IPS-20b (cell line): ENCODE results near the gene GPR176.
A peak's percentile ranks its signal among the peaks of the same experiment; 100 is the strongest.

Experiments used
- H3K27ac ChIP-seq: one replicate; pipeline ENCODE4 v1.5.1; 2013; ENCODE audit warnings: low read length
- H3K27me3 ChIP-seq: 2 replicates; pipeline ENCODE4 v1.6.1; 2013; ENCODE audit warnings: mild to moderate bottlenecking, low read length, inconsistent platforms; ENCODE audit not compliant: insufficient read depth
- H3K36me3 ChIP-seq: 2 replicates; pipeline ENCODE4 v1.6.1; 2013; ENCODE audit warnings: low read depth, mild to moderate bottlenecking, inconsistent platforms, low read length, moderate library complexity; ENCODE audit not compliant: insufficient read depth
- H3K4me1 ChIP-seq: 2 replicates; pipeline ENCODE4 v1.6.1; 2013; ENCODE audit warnings: mild to moderate bottlenecking, control low read depth, inconsistent platforms, low read length, moderate library complexity; ENCODE audit not compliant: insufficient read depth
- H3K4me3 ChIP-seq: 2 replicates; pipeline ENCODE4 v1.5.1; 2013; ENCODE audit warnings: mild to moderate bottlenecking, low read length, inconsistent platforms
- H3K9ac ChIP-seq: 2 replicates; pipeline ENCODE4 v1.6.1; 2013; ENCODE audit warnings: low read depth, mild to moderate bottlenecking, inconsistent platforms, low read length, moderate library complexity
- H3K9me3 ChIP-seq: 2 replicates; pipeline ENCODE4 v1.6.1; 2013; ENCODE audit warnings: mild to moderate bottlenecking, low read depth, low read length, inconsistent platforms; ENCODE audit not compliant: insufficient read depth

GPR176 gene

DNA sequence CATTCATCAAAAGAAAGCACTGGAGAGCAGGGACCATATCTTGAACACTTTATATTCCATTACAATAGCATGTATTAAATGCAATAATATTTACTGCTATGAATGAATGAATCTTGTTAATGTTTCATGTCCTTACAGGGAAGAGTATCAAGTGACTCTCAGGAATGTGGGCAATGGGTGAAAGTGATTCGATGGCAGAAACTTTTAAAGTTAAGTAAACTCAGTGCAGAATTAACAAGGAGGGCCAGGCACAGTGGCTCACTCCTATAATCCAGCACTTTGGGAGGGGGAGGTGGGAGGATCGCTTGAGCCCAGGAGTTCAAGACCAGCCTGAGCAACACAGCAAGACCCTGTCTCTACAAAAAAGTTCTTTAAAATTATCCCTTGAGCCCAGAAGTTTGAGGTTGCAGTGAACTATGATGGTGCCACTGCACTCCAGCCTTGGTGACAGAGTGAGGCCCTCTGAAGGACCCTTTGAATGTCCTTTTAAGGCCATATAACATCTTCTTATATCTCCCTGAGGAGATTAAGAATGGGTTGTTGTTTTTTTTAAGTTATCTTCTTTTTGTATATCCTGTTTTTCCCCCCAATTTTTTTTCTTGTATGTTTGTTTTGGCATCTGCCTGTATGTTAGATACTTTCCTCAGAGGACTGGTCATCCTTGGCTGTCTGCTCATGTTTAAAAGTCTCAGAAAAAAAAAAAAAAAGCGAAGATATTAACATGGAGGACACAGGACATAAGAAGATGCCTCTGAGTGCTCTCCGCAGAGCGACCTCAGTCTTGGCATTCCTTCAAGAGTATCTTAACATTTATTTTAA is 127.8 kb downstream of the GPR176 start:
- no peaks in the 10 kb centered on the region for H3K9me3 ChIP-seq
- no peak overlapping the region for H3K27ac ChIP-seq
- H3K4me1 ChIP-seq, result peaks cover 30% of the 10 kb centered on the region
- H3K36me3 ChIP-seq, result no peaks in the 10 kb centered on the region
- H3K4me3 ChIP-seq, result no peak overlapping the region
- no peaks in the 10 kb centered on the region for H3K27me3 ChIP-seq
- H3K9ac ChIP-seq, result no peak overlapping the region

DNA sequence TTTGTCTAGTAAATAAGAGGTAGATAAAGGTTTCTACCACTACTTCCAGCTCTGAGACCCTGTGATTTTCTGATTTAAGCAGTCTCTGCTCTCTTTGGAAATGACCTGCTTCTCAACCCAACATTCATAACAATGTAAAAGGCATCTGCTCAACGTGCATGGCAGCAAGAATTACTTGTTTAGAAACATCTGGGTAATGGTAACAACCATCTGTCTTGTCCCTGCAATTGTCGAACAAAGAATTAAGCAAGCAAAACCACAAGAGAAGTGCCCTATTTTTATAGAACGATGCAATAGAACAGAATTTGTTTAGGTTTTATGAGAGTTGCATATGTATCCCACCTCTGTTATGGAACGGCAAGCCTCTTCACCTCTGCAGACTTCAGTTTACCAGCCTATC is 130.3 kb downstream of the GPR176 start:
- H3K9ac ChIP-seq, result no peak overlapping the region
- H3K4me3 ChIP-seq, result no peak overlapping the region
- no peak overlapping the region for H3K27ac ChIP-seq
- H3K9me3 ChIP-seq, result no peaks in the 10 kb centered on the region
- peaks cover 48% of the 10 kb centered on the region for H3K4me1 ChIP-seq
- H3K36me3 ChIP-seq, result no peaks in the 10 kb centered on the region
- H3K27me3 ChIP-seq, result no peaks in the 10 kb centered on the region

DNA sequence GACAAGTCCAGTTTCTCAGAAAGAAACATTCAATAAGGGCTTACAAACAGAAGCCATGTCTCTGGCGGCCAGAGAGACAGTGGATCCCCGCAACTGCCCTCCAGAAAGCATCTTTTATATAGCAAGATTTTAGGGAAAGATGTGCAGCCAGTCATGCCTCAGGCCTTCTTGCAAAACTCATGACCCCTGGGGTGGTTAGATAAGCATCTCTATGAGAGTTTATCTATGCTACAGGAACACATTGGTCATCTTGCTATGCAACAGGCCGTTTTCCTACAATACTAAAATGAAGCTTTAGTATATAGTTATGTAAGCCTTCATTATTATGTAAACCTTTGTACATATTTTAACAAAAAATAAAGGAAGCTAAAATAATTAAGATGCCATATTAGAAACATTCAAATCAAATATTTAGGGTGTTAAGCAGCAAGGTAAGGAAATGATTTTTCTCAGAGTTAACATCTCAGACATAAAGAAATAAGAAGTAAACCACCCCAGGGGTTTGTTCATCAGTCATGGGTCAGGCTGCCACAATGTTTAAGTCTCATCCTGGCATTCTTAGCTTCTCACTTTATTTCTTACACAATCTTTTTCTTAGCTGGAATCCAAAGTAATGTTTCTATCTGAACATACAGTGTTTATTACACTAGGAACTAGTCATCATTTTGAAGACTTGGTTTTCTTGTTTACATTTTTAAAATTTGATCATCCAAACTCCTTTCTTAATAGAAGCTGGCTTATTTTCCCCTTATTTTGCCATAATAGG is 131.1 kb downstream of the GPR176 start:
- Histone ChIP-seq H3K4me1 (peaks cover 53% of the 10 kb centered on the region), H3K36me3 (no peaks in the 10 kb centered on the region), H3K9me3 (no peaks in the 10 kb centered on the region), H3K27ac (no peak overlapping the region), H3K4me3 (no peak overlapping the region), H3K9ac (no peak overlapping the region), H3K27me3 (no peaks in the 10 kb centered on the region)

DNA sequence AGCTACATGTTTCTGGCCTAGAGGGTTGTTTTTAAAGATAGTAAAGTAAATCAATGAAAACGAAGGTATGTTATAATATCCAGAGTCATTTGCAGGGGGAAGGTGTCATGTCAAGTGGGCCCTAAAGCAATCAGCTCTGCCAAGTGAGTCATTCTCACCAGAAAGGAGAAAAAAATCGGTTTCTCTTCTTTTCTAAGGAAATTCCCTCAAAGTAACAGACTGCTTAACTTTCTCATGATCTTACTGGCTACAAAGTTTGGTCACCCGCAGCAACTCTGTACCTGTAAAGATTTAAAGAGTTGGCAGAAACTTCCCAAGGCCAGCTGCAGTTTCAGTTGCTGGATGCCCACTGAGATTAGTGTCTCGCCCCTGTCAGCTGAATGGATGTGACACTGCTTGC is 132.0 kb downstream of the GPR176 start:
- Histone ChIP-seq H3K9ac (0 out of 2 replicates have a peak overlapping the region, but pooled peaks have one; percentile 7), H3K4me1 (peaks cover 60% of the 10 kb centered on the region), H3K27me3 (no peaks in the 10 kb centered on the region), H3K9me3 (no peaks in the 10 kb centered on the region), H3K36me3 (no peaks in the 10 kb centered on the region), H3K27ac (no peak overlapping the region), H3K4me3 (no peak overlapping the region)

DNA sequence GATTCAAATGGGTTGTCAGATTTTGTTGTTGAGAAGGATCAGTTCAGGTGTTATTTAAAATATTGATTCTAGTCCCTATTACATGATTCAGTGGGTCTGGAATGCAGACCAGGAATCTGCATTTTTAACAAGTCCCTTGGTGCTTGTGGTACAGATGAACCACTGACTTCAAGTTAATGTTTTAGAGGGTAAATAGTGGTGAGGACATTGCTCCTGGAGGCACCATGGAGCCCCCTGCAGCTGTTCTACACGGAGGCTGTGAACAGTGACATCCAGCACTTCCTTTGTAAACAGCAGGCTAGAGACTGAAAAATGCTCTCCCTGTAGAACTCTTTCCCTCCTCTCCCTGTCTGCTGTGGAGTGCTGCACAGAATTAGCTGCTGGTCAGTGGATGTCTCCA is 132.6 kb downstream of the GPR176 start:
- no peaks in the 10 kb centered on the region for H3K36me3 ChIP-seq
- peaks cover 60% of the 10 kb centered on the region for H3K4me1 ChIP-seq
- no peak overlapping the region for H3K9ac ChIP-seq
- H3K9me3 ChIP-seq, result no peaks in the 10 kb centered on the region
- H3K4me3 ChIP-seq, result no peak overlapping the region
- no peak overlapping the region for H3K27ac ChIP-seq
- H3K27me3 ChIP-seq, result no peaks in the 10 kb centered on the region

- Histone ChIP-seq H3K9ac (peak overlapping the region; percentile 29; the same call in 1 of the 2 replicates), H3K27me3 (no peaks in the 10 kb centered on the region), H3K4me1 (peaks cover 60% of the 10 kb centered on the region), H3K27ac (no peak overlapping the region), H3K4me3 (peak overlapping the region; percentile 2; the same call in 1 of the 2 replicates), H3K9me3 (no peaks in the 10 kb centered on the region), H3K36me3 (no peaks in the 10 kb centered on the region)
These were observed 133.5 kb downstream of the GPR176 start for GRCh38 chr15:39786447-39787056.

DNA sequence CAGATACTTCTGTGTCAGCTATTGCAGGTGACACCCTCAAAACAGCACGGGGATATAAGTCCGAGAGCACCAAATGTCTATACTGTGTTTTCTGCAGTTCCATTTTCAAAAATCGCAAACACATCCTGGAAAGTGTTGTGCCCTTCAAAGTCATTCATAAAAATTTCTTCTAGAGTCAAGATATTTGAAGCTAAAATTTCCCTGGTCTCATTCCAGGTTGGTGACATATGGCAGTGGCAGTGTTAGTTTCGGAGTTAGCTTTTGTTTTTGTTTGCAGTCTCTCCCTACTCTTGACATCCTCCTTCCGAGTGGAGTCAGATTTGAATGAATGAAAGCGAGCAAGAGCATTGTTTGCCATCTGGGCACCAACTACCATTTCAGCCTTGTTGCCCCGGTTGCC is 134.2 kb downstream of the GPR176 start:
- H3K4me1 ChIP-seq, result peaks cover 60% of the 10 kb centered on the region
- peak overlapping the region; percentile 97; the same call in 1 of the 2 replicates for H3K4me3 ChIP-seq
- peak overlapping the region; percentile 96; the same call in 1 of the 2 replicates for H3K9ac ChIP-seq
- H3K27ac ChIP-seq, result no peak overlapping the region
- no peaks in the 10 kb centered on the region for H3K27me3 ChIP-seq
- no peaks in the 10 kb centered on the region for H3K36me3 ChIP-seq
- no peaks in the 10 kb centered on the region for H3K9me3 ChIP-seq

DNA sequence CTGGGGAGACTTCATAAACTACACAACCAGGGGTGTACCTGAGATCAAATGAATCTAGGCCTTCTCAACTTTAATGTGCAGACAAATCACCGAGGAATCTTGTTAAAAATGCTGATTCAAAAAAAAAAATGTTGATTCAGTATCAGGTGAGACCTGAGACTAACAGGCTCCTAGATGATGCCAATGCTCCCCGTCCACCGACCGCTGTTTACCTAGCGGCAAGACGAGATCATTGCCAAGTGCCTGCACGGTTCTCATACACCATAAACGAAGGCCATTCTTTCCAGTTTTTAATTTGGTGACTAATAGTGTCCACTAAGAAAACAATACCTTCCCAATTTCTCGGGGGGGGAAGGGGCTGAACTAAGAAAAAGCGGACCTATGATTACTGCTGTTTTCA is 134.9 kb downstream of the GPR176 start:
- Histone ChIP-seq H3K27ac (no peak overlapping the region), H3K36me3 (no peaks in the 10 kb centered on the region), H3K4me1 (peaks cover 59% of the 10 kb centered on the region), H3K9me3 (no peaks in the 10 kb centered on the region), H3K27me3 (no peaks in the 10 kb centered on the region), H3K9ac (peak overlapping the region; percentile 96; the same call in 1 of the 2 replicates), H3K4me3 (peak overlapping the region; percentile 97; the same call in 1 of the 2 replicates)

- Histone ChIP-seq H3K9me3 (no peaks in the 10 kb centered on the region), H3K4me3 (peak overlapping the region; percentile 97; the same call in 1 of the 2 replicates), H3K9ac (peak overlapping the region; percentile 96; the same call in 1 of the 2 replicates), H3K27ac (no peak overlapping the region), H3K4me1 (peaks cover 54% of the 10 kb centered on the region), H3K36me3 (no peaks in the 10 kb centered on the region), H3K27me3 (no peaks in the 10 kb centered on the region)
These were observed 135.4 kb downstream of the GPR176 start for GRCh38 chr15:39784638-39785037.

GRCh38 chr15:39784125-39784524 is 135.9 kb downstream of the GPR176 start:
- Histone ChIP-seq H3K9ac (peak overlapping the region; percentile 96; the same call in 1 of the 2 replicates), H3K36me3 (no peaks in the 10 kb centered on the region), H3K9me3 (no peaks in the 10 kb centered on the region), H3K27me3 (no peaks in the 10 kb centered on the region), H3K4me3 (peak overlapping the region; percentile 97), H3K4me1 (peaks cover 49% of the 10 kb centered on the region), H3K27ac (no peak overlapping the region)

DNA sequence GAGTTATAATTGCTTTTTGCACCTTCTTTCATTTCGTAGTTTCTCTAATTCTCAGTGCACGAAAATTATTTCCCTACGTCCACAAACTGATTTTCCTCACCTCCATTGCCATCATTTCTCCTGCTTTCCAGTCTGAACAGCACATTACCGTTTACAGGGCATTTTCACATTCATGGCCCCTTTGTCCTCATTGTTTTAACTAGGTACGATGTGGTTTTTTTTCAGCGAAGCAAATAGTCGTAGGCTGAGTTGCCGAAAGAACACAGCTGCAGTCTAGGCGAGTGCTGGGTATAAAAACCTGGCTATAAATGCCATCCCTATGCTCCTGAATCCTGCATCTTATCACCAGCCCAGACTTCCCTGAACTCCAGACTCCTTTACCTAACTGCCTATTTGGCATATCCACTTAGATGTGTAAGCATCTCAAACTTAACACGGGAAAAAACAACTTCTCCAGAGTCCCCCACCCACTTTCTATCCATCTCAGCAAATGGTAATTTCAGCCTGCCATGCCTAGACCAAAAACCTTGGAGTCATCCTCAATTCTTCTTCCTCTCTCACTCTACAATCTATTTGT is 136.7 kb downstream of the GPR176 start:
- Histone ChIP-seq H3K4me3 (peak overlapping the region; percentile 97), H3K27me3 (no peaks in the 10 kb centered on the region), H3K36me3 (no peaks in the 10 kb centered on the region), H3K4me1 (peaks cover 41% of the 10 kb centered on the region), H3K9ac (peak overlapping the region; percentile 96), H3K9me3 (no peaks in the 10 kb centered on the region), H3K27ac (peak overlapping the region; percentile 62)
